A549 (cell line): ENCODE data around the gene ZNF133. TPM values are rescaled to one million over a fixed set of nuclear protein-coding genes. Genes with fewer than 3 reads are reported as not detected.
A peak's percentile ranks its signal among the peaks of the same experiment; 100 is the strongest.

Experiments used
- ATAC-seq, 2 experiments: fragments of 200-7000 bp in 1 of 2; fragments of >200 bp in 1 of 2; cut with Nextera tagmentation in 1 of 2; cut with Tn5 transposase in 1 of 2; 3 replicates each; pipeline versions ENCODE4 v1.8.0 to v1.9.1; 2018 to 2020; ENCODE audit warnings: mild to moderate bottlenecking in 1 of 2, moderate library complexity in 1 of 2
- CTCF ChIA-PET: fragments of 300-600 bp; sonication (Branson Sonifier 250); formaldehyde crosslinking; extraction: SDS; loops from one replicate; lab custom pipeline; 2021; ENCODE audit warnings: antibody characterized with exemption, inconsistent platforms; lab: Yijun Ruan, JAX
- POLR2A ChIA-PET: fragments of 350-600 bp; formaldehyde crosslinking; extraction: SDS; loops from one replicate; lab custom pipeline; 2021; ENCODE audit warnings: antibody characterized with exemption, inconsistent platforms; lab: Yijun Ruan, JAX
- DNase-seq, 2 experiments: peaks; one replicate each; pipeline versions ENCODE4 v3.0.0 to v3.0.0-alpha.2; 2011 to 2016; ENCODE audit warnings: low read depth in 1 of 2, low spot score in 1 of 2
- FAIRE-seq: peaks from 2 replicates; lab custom pipeline; 2011; peaks lifted over from hg19 to GRCh38; lab: Jason Lieb, UNC
- H3K27ac ChIP-seq, 2 experiments: fragments of >200 bp; sonication (Bioruptor Twin); formaldehyde crosslinking; 3 replicates each; pipeline ENCODE4 v1.5.1; 2016 to 2017
- H3K4me1 ChIP-seq: fragments of >200 bp; sonication (Bioruptor Twin); formaldehyde crosslinking; 3 replicates; pipeline ENCODE4 v1.6.1; 2016
- H3K4me2 ChIP-seq: fragments of >200 bp; sonication (Bioruptor Twin); formaldehyde crosslinking; 3 replicates; pipeline ENCODE4 v1.6.1; 2016
- H3K4me3 ChIP-seq: fragments of >200 bp; sonication (Bioruptor Twin); formaldehyde crosslinking; 3 replicates; pipeline ENCODE4 v1.5.1; 2016
- H3K9me3 ChIP-seq: fragments of >200 bp; sonication (Bioruptor Twin); formaldehyde crosslinking; 3 replicates; pipeline ENCODE4 v1.6.1; 2016
- CBX8 ChIP-seq: fragments of 200-600 bp; sonication (generic); IDR thresholded peaks from 2 replicates; pipeline ENCODE4 v1.6.1; 2016
- CEBPB ChIP-seq, 2 experiments: fragments of >200 bp in 1 of 2; sonication (Bioruptor Twin) in 1 of 2; formaldehyde crosslinking in 1 of 2; IDR thresholded peaks; 2 replicates each; pipeline ENCODE4 v1.6.1; 2012 to 2016
- CHD4 ChIP-seq: fragments of 200-600 bp; sonication (generic); IDR thresholded peaks from 2 replicates; pipeline ENCODE4 v1.6.1; 2016; ENCODE audit warnings: antibody characterized with exemption, mild to moderate bottlenecking, borderline replicate concordance
- E2F6 ChIP-seq: IDR thresholded peaks from 2 replicates; pipeline ENCODE4 v1.6.1; 2012; ENCODE audit warnings: low read depth, borderline replicate concordance
- EHF ChIP-seq: fragments of 250-450 bp; sonication (Bioruptor Pico); IDR thresholded peaks from 2 replicates; pipeline ENCODE4 v1.5.0; 2020; ENCODE audit warnings: mild to moderate bottlenecking
- EP300 ChIP-seq, 2 experiments: fragments of >200 bp; sonication (Bioruptor Twin); formaldehyde crosslinking; IDR thresholded peaks; 2 replicates in 1 of 2; 3 replicates in 1 of 2; pipeline ENCODE4 v1.6.1; 2016 to 2017
- ESRRA ChIP-seq: fragments of 150-350 bp; IDR thresholded peaks from 2 replicates; pipeline ENCODE4 v1.6.1; 2014; ENCODE audit warnings: mild to moderate bottlenecking, low read length, borderline replicate concordance
- HDAC2 ChIP-seq: fragments of 200-600 bp; sonication (generic); IDR thresholded peaks from 2 replicates; pipeline ENCODE4 v1.6.1; 2016
- HES2 ChIP-seq: fragments of >200 bp; sonication (Bioruptor Twin); formaldehyde crosslinking; IDR thresholded peaks from 2 replicates; pipeline ENCODE4 v1.6.1; 2016
- HMGXB4 ChIP-seq: fragments of 250-450 bp; sonication (Bioruptor Pico); IDR thresholded peaks from 2 replicates; pipeline ENCODE4 v1.5.0; 2021; ENCODE audit warnings: mild to moderate bottlenecking, moderate library complexity, borderline replicate concordance
- HOXA7 ChIP-seq: fragments of 250-450 bp; sonication (Bioruptor Pico); IDR thresholded peaks from 2 replicates; pipeline ENCODE4 v1.5.0; 2020; ENCODE audit warnings: mild to moderate bottlenecking, moderate library complexity
- JUN ChIP-seq, 2 experiments: fragments of >200 bp; sonication (Bioruptor Twin); formaldehyde crosslinking; IDR thresholded peaks; 2 replicates in 1 of 2; 3 replicates in 1 of 2; pipeline ENCODE4 v1.6.1; 2016 to 2017
- KDM1A ChIP-seq: fragments of 200-600 bp; sonication (generic); IDR thresholded peaks from 2 replicates; pipeline ENCODE4 v1.6.1; 2016; ENCODE audit warnings: low read depth, mild to moderate bottlenecking
- KDM5A ChIP-seq: fragments of 200-600 bp; sonication (generic); IDR thresholded peaks from 2 replicates; pipeline ENCODE4 v1.6.1; 2016; ENCODE audit warnings: antibody characterized with exemption, mild to moderate bottlenecking
- MAFK ChIP-seq: fragments of 450-650 bp; IDR thresholded peaks from 2 replicates; pipeline ENCODE4 v1.6.1; 2014; ENCODE audit not compliant: partially characterized antibody
- MAZ ChIP-seq: fragments of 150-350 bp; IDR thresholded peaks from 2 replicates; pipeline ENCODE4 v1.6.1; 2014; ENCODE audit warnings: antibody characterized with exemption, low read depth, low read length, borderline replicate concordance
- NR3C1 ChIP-seq: fragments of >200 bp; sonication (Bioruptor Twin); formaldehyde crosslinking; IDR thresholded peaks from 3 replicates; pipeline ENCODE4 v1.6.1; 2017
- POLR2AphosphoS2 ChIP-seq: conservative IDR thresholded peaks from 2 replicates; pipeline ENCODE4 v1.6.1; 2012; ENCODE audit warnings: low read length, improper control_type of control experiment, inconsistent platforms
- RAD21 ChIP-seq, 2 experiments: fragments of >200 bp in 1 of 2; sonication (Bioruptor Twin) in 1 of 2; formaldehyde crosslinking in 1 of 2; IDR thresholded peaks in 1 of 2; conservative IDR thresholded peaks in 1 of 2; 2 replicates in 1 of 2; 3 replicates in 1 of 2; pipeline ENCODE4 v1.6.1; 2012 to 2018; ENCODE audit warnings: inconsistent platforms in 1 of 2
- REST ChIP-seq: fragments of 200-600 bp; sonication (generic); IDR thresholded peaks from 2 replicates; pipeline ENCODE4 v1.6.1; 2016; ENCODE audit warnings: antibody characterized with exemption, mild to moderate bottlenecking, moderate library complexity
- RFX5 ChIP-seq: fragments of 450-650 bp; IDR thresholded peaks from 2 replicates; pipeline ENCODE4 v1.7.1; 2014; ENCODE audit warnings: antibody characterized with exemption, mild to moderate bottlenecking, moderate library complexity
- RNF2 ChIP-seq: fragments of 200-600 bp; sonication (generic); IDR thresholded peaks from 2 replicates; pipeline ENCODE4 v1.6.1; 2016; ENCODE audit warnings: low read depth, mild to moderate bottlenecking, antibody characterized with exemption, moderate library complexity, borderline replicate concordance
- SMC3 ChIP-seq: fragments of >200 bp; sonication (Bioruptor Twin); formaldehyde crosslinking; IDR thresholded peaks from 3 replicates; pipeline ENCODE4 v1.6.1; 2018; ENCODE audit warnings: inconsistent platforms
- SREBF2 ChIP-seq: fragments of 450-650 bp; IDR thresholded peaks from 2 replicates; pipeline ENCODE4 v1.6.1; 2014; ENCODE audit warnings: mild to moderate bottlenecking, moderate library complexity
- TP53 ChIP-seq: fragments of 250-450 bp; sonication (Bioruptor Pico); IDR thresholded peaks from 2 replicates; pipeline ENCODE4 v1.5.0; 2021; ENCODE audit warnings: mild to moderate bottlenecking, moderate library complexity
- ZC3H11A ChIP-seq: fragments of 450-650 bp; IDR thresholded peaks from 2 replicates; pipeline ENCODE4 v1.6.1; 2014; ENCODE audit warnings: antibody characterized with exemption, mild to moderate bottlenecking
- ZFP36 ChIP-seq: fragments of 450-650 bp; IDR thresholded peaks from 2 replicates; pipeline ENCODE4 v1.6.1; 2014; ENCODE audit warnings: borderline replicate concordance; ENCODE audit not compliant: partially characterized antibody
- ZSCAN20 ChIP-seq: fragments of 250-450 bp; sonication (Bioruptor Pico); IDR thresholded peaks from 2 replicates; pipeline ENCODE4 v1.8.0; 2022; ENCODE audit warnings: mild to moderate bottlenecking, moderate library complexity
- WGBS: methylation state at CpG from one replicate; pipeline ENCODE4 v1.1.6; 2017; ENCODE audit errors: missing lambda C conversion rate; 5-methylcytosine and 5-hydroxymethylcytosine counted together
- polyA plus RNA-seq, 4 experiments: library from polyadenylated mRNA; depleted of rRNA in 3 of 4; stranded (reverse); fragments of >200 nt; fragmentation: RNase III in 1 of 4; extraction: RNeasy Plus Mini Kit Qiagen cat#74134 plus additional on column Dnase treatment in 1 of 4; gene quantifications; 2 replicates in 3 of 4; 3 replicates in 1 of 4; pipeline ENCODE4 v1.2.3, GENCODE V29; 2011 to 2017

Gene ZNF133
- polyA plus RNA-seq, 2 of the 4 experiments (the other 2 are of a cell fraction): 9.8 to 11.6 TPM

- 88% methylated on average over 1 of the region's 1 CpG for WGBS
- ATAC-seq: no peak
- Histone ChIP-seq H3K4me3 (no peak overlapping the region), H3K27ac (no peak overlapping the region), H3K4me1 (no peaks in the 10 kb centered on the region), H3K9me3 (no peaks in the 10 kb centered on the region), H3K4me2 (no peak overlapping the region)
- ChIA-PET POLR2A (no interaction called here), CTCF (interaction anchor here (0.7 to 0.8 kb wide), 2 partner anchors 10 to 18 kb away, joined by 3 read pairs; no protein-coding TSS in a partner anchor)
- no peak for TF ChIP-seq RNF2
- no peak for TF ChIP-seq E2F6
- no peak for TF ChIP-seq MAZ
- no peak for TF ChIP-seq HOXA7
- no peak for TF ChIP-seq CBX8
- no peak for TF ChIP-seq ZC3H11A
- TF ChIP-seq JUN (IDR thresholded peaks at IDR 0.05): no peak
- no peak for TF ChIP-seq HMGXB4 (CRISPR knock-in tag)
- TF ChIP-seq RAD21 (conservative IDR thresholded peaks at IDR 0.05 in 1 of 2, IDR thresholded peaks at IDR 0.05 in 1 of 2): no peak
- no peak for TF ChIP-seq MAFK
- no peak for TF ChIP-seq ZSCAN20
- no peak for TF ChIP-seq HES2
- TF ChIP-seq NR3C1: no peak
- TF ChIP-seq ZFP36: no peak
- TF ChIP-seq ESRRA: no peak
- TF ChIP-seq SREBF2: no peak
- no peak for TF ChIP-seq SMC3
- DNase-seq: no peak
- FAIRE-seq: no peak
Measured at GRCh38 chr20:18313411-18313810, 25.1 kb downstream of the ZNF133 start.

GRCh38 chr20:18314786-18315406 lies 26.6 kb downstream of the ZNF133 start:
- Histone ChIP-seq H3K9me3 (no peaks in the 10 kb centered on the region), H3K4me2 (no peak overlapping the region), H3K4me1 (no peaks in the 10 kb centered on the region), H3K27ac (no peak overlapping the region), H3K4me3 (no peak overlapping the region)
- ATAC-seq (peak; percentile 37 to 69; a peak in 4 of 6 replicates), FAIRE-seq (no peak), DNase-seq (peak; percentile 18 to 22)
- POLR2A ChIA-PET: no interaction called here
- TF ChIP-seq REST (no peak), EP300 (IDR thresholded peaks at IDR 0.05) (no peak), CEBPB (IDR thresholded peaks at IDR 0.05) (no peak), ZC3H11A (no peak), HMGXB4 (CRISPR knock-in tag) (no peak), EHF (no peak), HDAC2 (no peak), RAD21 (conservative IDR thresholded peaks at IDR 0.05 in 1 of 2, IDR thresholded peaks at IDR 0.05 in 1 of 2) (no peak), POLR2AphosphoS2 (no peak), CHD4 (no peak), RFX5 (no peak), MAZ (no peak), KDM1A (no peak), KDM5A (no peak), TP53 (CRISPR knock-in tag) (no peak)
- CTCF ChIA-PET: interaction anchor here (0.8 kb wide), 1 partner anchor 117 kb away, joined by 3 read pairs; no protein-coding TSS in a partner anchor
- 60% methylated on average over 8 of the region's 8 CpGs for WGBS
